Endothelial cell of umbilical vein (primary cell): Measurements from ENCODE around the gene DPP9. TPM values are rescaled to one million over a fixed set of nuclear protein-coding genes. Genes with fewer than 3 reads are reported as not detected.

Experiments used
- BruUV-seq: library from RNA; stranded (reverse); fragments of 400-500 nt; replicated peaks from 2 replicates; lab custom pipeline; 2021; lab: Mats Ljungman, UMichigan
- CTCF ChIA-PET: fragments of 300-600, 350-600 bp; sonication (Branson Sonifier 250); formaldehyde crosslinking; loops from one replicate; lab custom pipeline; 2021; ENCODE audit warnings: antibody characterized with exemption, inconsistent platforms; lab: Charles Lee
- POLR2A ChIA-PET: fragments of 300-600, 350-600 bp; sonication (Branson Sonifier 250); formaldehyde crosslinking; loops from one replicate; lab custom pipeline; 2021; ENCODE audit warnings: antibody characterized with exemption, inconsistent platforms; lab: Charles Lee
- DNase-seq: peaks from one replicate; pipeline ENCODE4 v3.0.0-alpha.2; 2011; ENCODE audit warnings: low read depth, low spot score
- FAIRE-seq: peaks from 2 replicates; lab custom pipeline; 2011; peaks lifted over from hg19 to GRCh38; lab: Jason Lieb, UNC
- H2AFZ ChIP-seq: 2 replicates; pipeline ENCODE4 v1.6.0; 2012; ENCODE audit warnings: low read depth, low read length, control low read depth, inconsistent platforms
- H3K27ac ChIP-seq: 2 replicates; pipeline ENCODE4 v1.5.1; 2011; ENCODE audit warnings: low read depth, mild to moderate bottlenecking, control low read depth, low read length, moderate library complexity; ENCODE audit not compliant: insufficient read depth
- H3K27me3 ChIP-seq, 2 experiments: 2 replicates each; pipeline versions ENCODE4 v1.6.0 to v1.6.1; 2011; ENCODE audit warnings: low read length in 2 of 2, mixed read lengths in 1 of 2; ENCODE audit not compliant: control insufficient read depth in 2 of 2, insufficient read depth in 2 of 2
- H3K36me3 ChIP-seq, 2 experiments: 2 replicates in 1 of 2; 3 replicates in 1 of 2; pipeline ENCODE4 v1.5.1; 2011; ENCODE audit warnings: low read length in 2 of 2, mild to moderate bottlenecking in 1 of 2, moderate library complexity in 1 of 2; ENCODE audit not compliant: control insufficient read depth in 2 of 2, insufficient read depth in 2 of 2; ENCODE audit errors: extremely low read depth in 1 of 2
- H3K4me1 ChIP-seq: 3 replicates; pipeline ENCODE4 v1.5.1; 2011; ENCODE audit warnings: mild to moderate bottlenecking, low read length; ENCODE audit not compliant: control insufficient read depth, insufficient read depth; ENCODE audit errors: extremely low read depth
- H3K4me2 ChIP-seq: 2 replicates; pipeline ENCODE4 v1.6.1; 2011; ENCODE audit warnings: low read length, control low read depth, mixed read lengths; ENCODE audit not compliant: insufficient read depth
- H3K4me3 ChIP-seq, 3 experiments: fragments of 200-600 bp in 1 of 3; sonication (generic), shearing (Covaris generic) in 1 of 3; replicated peaks in 1 of 3; 2 replicates each; pipeline ENCODE4 v1.5.1; 2011 to 2016; ENCODE audit warnings: control low read depth in 3 of 3, low read length in 3 of 3, mild to moderate bottlenecking in 2 of 3, inconsistent platforms in 1 of 3, low read depth in 1 of 3, moderate library complexity in 1 of 3; ENCODE audit not compliant: insufficient read depth in 1 of 3
- H3K79me2 ChIP-seq: 2 replicates; pipeline ENCODE4 v1.6.0; 2012; ENCODE audit warnings: low read length, inconsistent platforms; ENCODE audit not compliant: control insufficient read depth, insufficient read depth
- H3K9ac ChIP-seq: replicated peaks from 2 replicates; pipeline ENCODE3; 2011; ENCODE audit warnings: low read length, control low read depth; ENCODE audit not compliant: insufficient read depth; ENCODE audit errors: extremely low read depth
- H3K9me1 ChIP-seq: replicated peaks from 3 replicates; pipeline ENCODE4 v1.6.0; 2011; ENCODE audit warnings: mild to moderate bottlenecking, low read length; ENCODE audit not compliant: control insufficient read depth, insufficient read depth; ENCODE audit errors: extremely low read depth
- H3K9me3 ChIP-seq: replicated peaks from 2 replicates; pipeline ENCODE4 v1.5.1; 2012; ENCODE audit warnings: low read length, inconsistent platforms; ENCODE audit not compliant: control insufficient read depth, insufficient read depth
- H4K20me1 ChIP-seq: replicated peaks from 2 replicates; pipeline ENCODE3; 2011; ENCODE audit warnings: mild to moderate bottlenecking, low read length; ENCODE audit not compliant: control insufficient read depth, insufficient read depth; ENCODE audit errors: extremely low read depth
- CTCF ChIP-seq, 2 donors: IDR thresholded peaks; 1 replicate in 1 of 2; 2 replicates in 1 of 2; pipeline ENCODE4 v1.5.1; 2011; ENCODE audit warnings: low read length in 2 of 2, mild to moderate bottlenecking in 2 of 2, moderate library complexity in 2 of 2, control low read depth in 1 of 2, inconsistent platforms in 1 of 2, low read depth in 1 of 2; ENCODE audit not compliant: insufficient read depth in 1 of 2; ENCODE audit errors: extremely low read depth in 1 of 2
- EZH2 ChIP-seq: IDR thresholded peaks from 2 replicates; pipeline ENCODE4 v1.6.1; 2012; ENCODE audit warnings: borderline replicate concordance, low read depth, mild to moderate bottlenecking, moderate library complexity, low read length, inconsistent platforms; ENCODE audit not compliant: severe bottlenecking
- JUN ChIP-seq: IDR thresholded peaks from 2 replicates; pipeline ENCODE4 v1.6.1; 2011; ENCODE audit warnings: borderline replicate concordance, low read depth; ENCODE audit not compliant: insufficient read length, insufficient read depth
- MYC ChIP-seq: IDR thresholded peaks from one replicate; pipeline ENCODE4 v1.6.1; 2011; ENCODE audit warnings: mild to moderate bottlenecking, low read depth, low read length
- POLR2A ChIP-seq: IDR thresholded peaks from 2 replicates; pipeline ENCODE4 v1.6.1; 2012; ENCODE audit warnings: low read depth, mild to moderate bottlenecking, control low read depth, low read length
- POLR2AphosphoS5 ChIP-seq: IDR thresholded peaks from 2 replicates; pipeline ENCODE4 v1.6.1; 2012; ENCODE audit warnings: low read depth, mild to moderate bottlenecking, control low read depth, low read length, moderate library complexity; ENCODE audit not compliant: insufficient read depth
- dilution Hi-C: fragments of 300-500 bp; cut with MboI; formaldehyde crosslinking; loops from one replicate; pipeline ENCODE4 v1.15.0; 2019; ENCODE audit warnings: low sequenced_read_pairs; ENCODE audit not compliant: extremely low pct_ligation_motif_present
- intact Hi-C: fragments of 100-400 bp; cut with micrococcal nuclease; formaldehyde crosslinking; loops from one replicate; pipeline ENCODE4 v1.10.0; 2022
- polyA plus RNA-seq, 4 experiments: library from polyadenylated mRNA; depleted of rRNA in 3 of 4; stranded (reverse) in 3 of 4; unstranded in 1 of 4; fragments of >200 nt; gene quantifications; 2 replicates each; pipeline versions ENCODE4 v1.2.1 to v1.2.3, GENCODE V29; 2011 to 2012; ENCODE audit warnings: missing spikeins in 1 of 4
- total RNA-seq: library from RNA; stranded (reverse); gene quantifications from 2 replicates; pipeline ENCODE4 v1.2.3, GENCODE V29; 2021
- TF ChIP-seq, protein P1 (sequence below): IDR thresholded peaks from 2 replicates; pipeline ENCODE4 v1.6.1; 2011; ENCODE audit not compliant: insufficient read depth, insufficient read length

DPP9 gene
- total and polyA plus RNA-seq, 2 donors (not counting 3 experiments of a cell fraction or from before 2014, with no cell fraction given): 31.5 to 98.0 TPM

GRCh38 chr19:4755459-4755858 is 31.8 kb upstream of the DPP9 start:
- Histone ChIP-seq H3K4me1 (peaks cover 3% of the 10 kb centered on the region), H2AFZ (no peak overlapping the region), H3K9me3 (no peaks in the 10 kb centered on the region), H3K4me3 (no peak overlapping the region), H3K9me1 (no peaks in the 10 kb centered on the region), H3K27ac (no peak overlapping the region), H3K36me3 (no peaks in the 10 kb centered on the region), H3K27me3 (no peaks in the 10 kb centered on the region), H3K9ac (no peak overlapping the region), H3K4me2 (no peak overlapping the region), H3K79me2 (no peaks in the 10 kb centered on the region), H4K20me1 (no peaks in the 10 kb centered on the region)
- no TSS peak for BruUV-seq
- dilution Hi-C loops: no loop called here
- intact Hi-C loops: no loop called here
- TF ChIP-seq, protein P1, sequence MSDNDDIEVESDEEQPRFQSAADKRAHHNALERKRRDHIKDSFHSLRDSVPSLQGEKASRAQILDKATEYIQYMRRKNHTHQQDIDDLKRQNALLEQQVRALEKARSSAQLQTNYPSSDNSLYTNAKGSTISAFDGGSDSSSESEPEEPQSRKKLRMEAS: no peak
- TF ChIP-seq JUN (no peak), EZH2 (no peak), POLR2A (no peak)
- DNase-seq: no peak
- POLR2A ChIA-PET: no interaction called here
- CTCF ChIA-PET: interaction anchor here (1.0 kb wide), 1 partner anchor 36 kb away, joined by 3 read pairs; the partner anchor contains the start of gene FEM1A
- FAIRE-seq: no peak

GRCh38 chr19:4754248-4754647 is 30.6 kb upstream of the DPP9 start:
- Histone ChIP-seq H4K20me1 (no peaks in the 10 kb centered on the region), H3K36me3 (no peaks in the 10 kb centered on the region), H3K4me3 (no peak overlapping the region), H3K27ac (no peak overlapping the region), H3K79me2 (no peaks in the 10 kb centered on the region), H3K9ac (no peak overlapping the region), H3K9me1 (no peaks in the 10 kb centered on the region), H3K9me3 (no peaks in the 10 kb centered on the region), H2AFZ (no peak overlapping the region), H3K4me1 (no peaks in the 10 kb centered on the region), H3K4me2 (no peak overlapping the region), H3K27me3 (no peaks in the 10 kb centered on the region)
- TF ChIP-seq CTCF (IDR thresholded peaks at IDR 0.05; ENCODE audit: extremely low read depth in 1 of 2, insufficient read depth in 1 of 2, low read depth in 1 of 2, low read length in 2 of 2) (no peak), EZH2 (no peak), POLR2AphosphoS5 (no peak), MYC (no peak), JUN (no peak)
- TF ChIP-seq, protein P1: no peak
- CTCF ChIA-PET: interaction anchor here (1.6 kb wide), 1 partner anchor 16 kb away, joined by 4 read pairs; no protein-coding TSS in a partner anchor
- DNase-seq (no peak), FAIRE-seq (no peak)
- no TSS peak for BruUV-seq
- dilution Hi-C loops: no loop called here
- POLR2A ChIA-PET: no interaction called here
- intact Hi-C loops: no loop called here
